Central memory CD4-positive, alpha-beta T cell (primary cell): ENCODE measurements around the gene TARP.

ENCODE experiments used
- DNase-seq: peaks from one replicate; pipeline ENCODE4 v3.0.0; 2022

The TARP gene

GRCh38 chr7:38273286-38273995 is at the start of gene TARP:
Gene TARP (minus strand): TSS chr7:38273636.
- no peak for DNase-seq

GRCh38 chr7:38323156-38323555 is 49.7 kb upstream of the TARP start:
- DNase-seq = no peak

DNA sequence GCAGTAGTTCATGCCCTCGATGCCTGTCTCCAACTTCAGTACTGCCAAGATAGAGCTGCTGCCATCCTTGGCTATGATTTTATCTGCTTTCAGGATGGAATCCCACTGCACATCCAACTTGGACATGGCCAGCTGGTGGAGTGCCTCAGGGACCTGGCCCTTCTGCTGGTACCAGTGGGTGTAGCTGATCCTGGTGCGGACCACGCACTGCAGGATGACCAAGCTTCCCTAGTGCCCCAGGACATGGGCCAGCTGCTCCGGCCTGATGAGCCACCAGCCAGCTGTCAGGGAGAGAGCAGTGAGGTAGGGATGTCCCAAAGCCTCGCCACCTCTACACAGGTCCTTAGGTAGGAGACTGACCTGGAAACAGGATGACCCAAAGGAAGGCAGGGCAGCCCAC is 49.0 kb upstream of the TARP start:
- DNase-seq = no peak

DNA sequence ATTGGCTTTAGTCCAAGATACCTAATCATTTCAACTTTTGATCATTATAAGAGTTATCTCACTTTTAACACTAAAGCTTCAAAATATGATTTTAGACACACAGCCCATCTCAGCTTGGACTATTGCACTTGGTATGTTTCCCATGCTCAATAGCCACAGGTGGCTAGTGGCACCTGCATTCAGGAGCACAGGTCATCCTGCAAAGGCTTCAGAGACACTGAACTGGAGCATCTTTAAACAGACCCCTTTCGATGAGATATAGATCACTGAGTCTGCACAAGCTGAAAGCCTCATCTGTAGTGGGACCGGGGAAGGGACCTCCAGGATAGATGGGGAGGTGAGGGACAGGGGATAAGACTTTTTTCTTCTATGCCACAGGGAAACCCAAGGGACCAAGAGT is 48.5 kb upstream of the TARP start:
- DNase-seq = no peak

- DNase-seq = no peak
Observed at GRCh38 chr7:38321515-38321944, 48.1 kb upstream of the TARP start.

GRCh38 chr7:38321050-38321449 is 47.6 kb upstream of the TARP start:
- DNase-seq = no peak

GRCh38 chr7:38319873-38320272 is 46.4 kb upstream of the TARP start:
- no peak for DNase-seq

DNA sequence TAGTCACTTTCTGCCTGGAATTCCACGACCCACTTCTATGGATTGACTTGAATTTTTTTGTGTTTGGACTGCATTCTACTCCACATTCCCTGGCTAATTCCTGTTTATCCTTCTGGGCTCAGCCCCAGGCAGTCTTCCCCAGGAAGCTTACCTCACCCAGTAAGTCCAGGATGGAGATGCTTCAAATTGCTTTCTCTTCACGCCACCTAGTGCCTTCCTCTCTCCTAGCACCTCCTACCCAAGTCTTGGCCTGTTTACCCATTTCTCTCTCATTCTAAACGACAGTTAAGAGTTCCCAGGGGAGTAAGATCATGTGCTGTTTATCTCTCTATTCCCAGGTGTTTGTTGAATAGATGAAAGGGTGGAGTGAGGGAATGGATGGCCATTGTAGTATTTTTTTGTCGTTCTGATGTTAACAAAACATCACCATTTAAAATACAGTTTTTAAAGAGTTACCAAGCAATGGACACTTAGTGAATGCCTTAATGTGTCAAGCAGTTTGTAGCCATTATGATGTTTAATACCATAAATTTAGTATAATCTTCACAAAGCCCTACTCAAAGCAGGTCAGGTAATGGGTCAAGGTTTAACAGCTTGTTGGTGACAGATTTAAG is 45.5 kb upstream of the TARP start:
- no peak for DNase-seq

GRCh38 chr7:38318241-38318640 is 44.8 kb upstream of the TARP start:
- DNase-seq = no peak

- no peak for DNase-seq
Observed at GRCh38 chr7:38317515-38317914, 44.1 kb upstream of the TARP start.

DNA sequence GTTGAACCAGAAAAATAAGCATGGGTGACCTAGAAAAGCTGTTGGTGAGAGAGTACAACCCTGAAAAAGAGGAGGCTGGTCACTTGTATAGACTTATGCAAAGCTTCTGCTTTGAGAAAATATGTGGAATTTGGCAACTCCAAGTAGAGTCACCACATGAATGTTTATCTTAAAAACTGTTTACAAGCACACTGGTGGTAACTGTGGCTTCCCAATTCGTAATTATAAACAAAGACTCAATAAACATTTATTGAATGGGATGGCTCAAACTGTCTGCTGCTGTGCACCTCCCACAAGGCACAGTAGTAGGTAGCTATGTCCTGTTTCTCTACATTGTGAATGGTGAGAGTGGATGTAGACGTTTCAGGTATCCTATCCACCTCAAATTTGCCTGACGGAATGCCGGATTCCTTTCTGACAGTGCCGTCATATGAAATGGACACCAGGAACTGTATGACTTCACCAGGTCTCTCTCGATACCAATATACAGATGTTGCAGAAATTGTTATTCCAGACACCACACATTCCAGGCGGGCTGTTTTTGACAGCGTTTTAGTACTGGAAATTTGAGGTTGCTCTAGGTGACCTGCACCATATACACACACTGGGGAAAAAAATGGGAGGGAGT is 43.4 kb upstream of the TARP start:
- no peak for DNase-seq

DNA sequence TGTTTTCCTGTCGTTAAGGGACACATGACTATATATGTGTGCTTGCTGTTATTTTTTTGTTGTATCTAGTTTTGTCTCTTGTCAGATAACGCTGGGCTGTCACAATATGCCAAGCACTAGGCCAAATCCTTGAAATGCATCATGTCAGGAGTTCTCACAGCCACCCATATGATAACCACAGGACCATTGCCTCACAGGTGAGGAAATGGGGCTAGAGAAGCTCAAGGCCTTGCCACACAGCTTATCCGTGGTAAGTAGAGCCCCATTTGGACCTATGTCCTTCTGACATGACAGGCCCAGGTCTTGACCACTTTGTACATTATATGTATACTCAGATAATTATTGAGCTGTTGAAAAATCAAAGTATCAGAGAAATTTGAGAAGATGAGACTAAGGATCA is 42.0 kb upstream of the TARP start:
- no peak for DNase-seq

DNA sequence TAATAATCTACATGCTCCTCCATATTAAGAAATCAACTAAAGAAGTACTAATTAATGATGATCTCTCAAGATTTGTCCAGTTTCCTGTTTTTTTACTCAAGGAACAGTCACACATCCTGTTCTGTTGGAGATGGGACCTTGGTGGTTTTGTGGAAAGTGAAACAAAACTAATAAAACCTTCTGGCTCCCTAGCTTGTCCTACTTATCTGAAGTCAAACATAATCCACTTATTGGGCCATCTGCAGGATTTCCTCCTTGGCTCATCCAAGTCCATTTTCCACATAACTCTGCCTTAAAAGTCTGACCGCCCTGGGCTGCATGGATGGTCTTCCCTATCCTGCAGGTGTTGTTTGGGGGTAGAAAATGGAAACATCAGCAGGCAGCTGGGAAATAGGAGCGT is 39.4 kb upstream of the TARP start:
- no peak for DNase-seq

DNA sequence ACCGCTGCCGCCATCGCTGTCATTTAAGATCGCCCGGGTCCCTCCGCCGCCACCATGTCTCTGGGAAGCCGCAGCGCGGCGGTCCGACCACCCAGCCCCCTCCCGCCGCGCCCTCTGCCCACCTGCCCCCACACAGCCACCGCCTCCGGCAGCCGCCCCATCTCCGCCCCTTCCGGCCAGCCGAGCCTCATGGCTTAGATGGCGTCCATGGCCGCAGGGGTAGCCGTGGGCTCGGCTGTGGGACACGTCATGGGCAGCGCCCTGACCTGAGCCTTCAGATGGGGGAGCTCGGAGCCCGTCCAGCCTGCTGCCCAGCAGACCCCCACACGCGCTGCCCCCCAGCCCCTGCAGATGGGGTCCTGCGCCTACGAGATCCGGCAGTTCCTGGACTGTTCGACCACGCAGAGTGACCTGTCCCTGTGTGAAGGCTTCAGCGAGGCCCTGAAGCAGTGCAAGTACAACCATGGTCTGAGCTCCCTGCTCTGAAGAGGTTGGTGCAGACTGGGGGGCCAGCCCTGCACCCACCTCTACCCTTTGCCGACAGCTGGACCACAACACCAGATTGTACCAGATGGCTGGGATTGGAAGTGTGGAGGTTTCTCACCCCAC is 38.0 kb upstream of the TARP start:
- DNase-seq = no peak

GRCh38 chr7:38310591-38311101 is 37.2 kb upstream of the TARP start:
- no peak for DNase-seq

DNA sequence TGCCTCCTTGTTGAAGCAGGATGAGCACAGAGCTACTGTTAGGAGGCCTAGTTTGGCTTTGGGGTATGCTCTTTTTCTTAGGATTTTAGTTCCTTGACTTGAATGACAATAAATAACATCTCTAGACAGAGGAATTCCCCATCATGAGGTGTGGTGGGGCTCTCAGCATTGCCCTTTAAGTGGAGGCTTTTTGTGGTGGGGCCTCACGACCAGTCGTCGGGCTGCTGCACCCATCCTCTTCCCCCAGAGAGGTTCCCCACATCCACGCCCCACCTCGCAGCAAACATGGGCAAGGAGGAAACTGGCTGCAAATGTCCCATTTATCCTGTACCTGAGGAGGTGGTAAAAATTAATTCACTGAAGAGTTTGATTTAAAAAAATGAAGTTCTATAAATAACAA is 36.1 kb upstream of the TARP start:
- DNase-seq = no peak

DNA sequence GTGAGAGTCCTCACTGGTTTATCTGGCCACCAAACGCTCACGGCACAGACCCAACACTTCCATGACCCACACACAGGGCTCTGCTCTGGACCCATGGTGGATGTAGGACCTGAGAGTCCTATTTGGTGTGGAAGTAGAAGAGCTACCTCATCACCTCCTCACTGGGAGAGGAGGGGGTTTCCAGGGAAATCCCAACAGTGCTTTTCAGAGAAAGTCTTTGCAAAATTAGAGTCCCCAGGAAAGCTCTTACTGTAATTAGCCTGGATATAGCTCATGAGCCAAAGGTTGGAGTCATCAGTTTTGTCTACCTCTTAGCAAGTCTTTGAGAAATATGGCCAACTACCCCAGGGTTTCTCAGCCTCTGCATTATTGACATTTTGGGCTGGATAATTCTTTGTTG is 34.7 kb upstream of the TARP start:
- no peak for DNase-seq

DNA sequence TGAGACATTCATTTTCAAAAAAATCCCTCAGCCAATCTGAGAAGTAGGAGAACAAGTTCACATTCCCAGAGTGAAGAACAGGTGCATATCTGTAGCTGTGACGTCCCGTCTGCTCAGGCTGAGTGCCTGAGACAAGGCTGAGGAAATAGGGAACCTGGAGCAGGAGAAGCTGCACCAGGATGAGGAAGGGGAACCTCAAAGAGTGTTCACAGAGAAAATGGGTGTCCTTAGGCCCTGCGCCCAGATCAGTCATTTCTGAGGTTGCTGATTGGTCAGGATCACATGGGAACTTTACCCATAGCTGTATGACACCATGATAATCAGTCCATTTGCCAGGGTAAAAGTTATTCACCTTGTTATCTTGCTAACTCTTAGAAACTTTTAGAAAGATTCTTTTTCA is 34.2 kb upstream of the TARP start:
- no peak for DNase-seq

DNA sequence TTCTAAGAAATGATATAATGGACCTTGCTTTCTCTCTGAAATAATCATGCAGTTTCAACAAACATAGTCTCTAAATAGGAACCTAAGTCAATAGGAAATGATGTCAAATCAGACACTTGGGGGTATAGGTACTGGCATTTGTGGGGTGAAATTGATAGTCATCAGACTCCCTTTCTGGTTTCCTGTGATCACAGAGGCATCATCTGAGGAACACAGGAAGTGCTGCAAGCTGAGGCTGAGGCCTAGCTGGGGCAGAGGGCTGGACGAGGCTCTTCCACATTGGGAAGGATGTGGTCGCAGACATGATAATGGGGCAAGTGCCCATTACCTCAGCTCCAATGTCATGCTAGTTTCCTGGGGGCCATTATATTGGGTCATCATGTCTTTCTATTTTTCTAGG is 33.5 kb upstream of the TARP start:
- DNase-seq = peak; percentile 63

DNA sequence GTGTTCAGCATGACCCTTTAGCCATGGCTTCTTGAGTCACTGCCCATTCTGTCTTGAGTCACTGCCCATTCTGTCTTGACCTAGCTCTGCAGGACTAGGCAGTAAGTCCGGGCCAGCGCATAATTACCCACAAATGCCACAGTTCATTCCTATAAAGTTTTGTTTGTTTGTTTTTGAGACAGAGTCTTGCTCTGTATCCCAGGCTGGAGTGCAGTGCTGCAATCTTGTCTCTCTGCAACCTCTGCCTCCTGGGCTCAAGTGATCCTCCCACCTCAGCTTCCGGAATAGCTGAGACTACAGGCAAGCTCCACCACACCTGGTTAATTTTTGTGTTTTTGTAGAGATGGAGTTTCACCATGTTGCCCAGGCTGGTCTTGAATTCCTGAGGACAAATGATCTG is 32.7 kb upstream of the TARP start:
- DNase-seq = no peak

DNA sequence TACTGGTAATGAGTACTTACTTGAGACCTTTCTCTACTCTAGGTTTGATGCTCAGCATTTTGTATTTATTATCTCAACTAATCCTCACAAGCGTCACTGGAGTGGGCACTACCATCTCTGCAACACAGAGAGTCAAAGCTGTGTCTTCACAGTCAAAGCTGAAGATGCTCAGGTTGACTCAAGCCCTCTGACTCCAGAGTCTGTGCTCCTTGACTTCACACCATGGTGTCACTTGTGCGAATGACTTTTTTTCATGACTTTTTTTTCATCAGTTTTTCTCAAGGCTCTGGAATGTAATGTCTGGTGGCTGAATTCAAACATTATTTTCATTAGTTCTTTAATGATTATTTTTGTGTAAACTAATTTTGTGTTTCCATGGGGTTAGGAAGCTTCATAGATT is 30.4 kb upstream of the TARP start:
- no peak for DNase-seq

DNA sequence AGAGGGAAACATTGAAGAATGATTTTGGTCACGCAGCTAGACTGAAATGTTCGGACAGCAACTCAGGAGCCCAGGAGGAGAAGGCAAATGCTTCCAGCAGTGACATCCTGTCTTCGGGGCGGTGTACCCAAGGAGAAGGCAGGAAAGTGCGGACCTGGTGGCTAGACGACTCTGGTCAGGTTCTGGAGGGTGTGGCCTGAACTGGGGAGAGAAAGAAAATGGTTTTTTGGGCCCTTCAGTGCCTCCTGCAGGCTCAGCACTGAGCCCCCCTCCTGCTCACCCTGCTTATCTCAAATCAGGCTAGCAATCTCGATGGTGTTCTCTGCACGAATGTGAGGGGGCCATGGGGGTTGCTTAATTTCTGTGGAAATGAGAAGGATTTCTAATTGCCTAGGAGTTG is 26.7 kb upstream of the TARP start:
- DNase-seq = no peak

- DNase-seq = no peak
Observed at GRCh38 chr7:38299275-38299931, 26.0 kb upstream of the TARP start.
